Mesothelial cell of epicardium (in vitro differentiated cells): ENCODE data around the gene SNPH. TPM values are rescaled to one million over a fixed set of nuclear protein-coding genes. Genes with fewer than 3 reads are reported as not detected.

Experiments used
- DNase-seq, 2 experiments: peaks; one replicate each; pipeline ENCODE4 v3.0.0; 2021; ENCODE audit warnings: low spot score in 2 of 2; ENCODE audit not compliant: unreplicated experiment in 2 of 2
- H3K27ac Mint-ChIP-seq: 2 replicates; pipeline ENCODE4 v1.8.0; 2021; ENCODE audit warnings: mixed read lengths
- H3K27me3 Mint-ChIP-seq: 2 replicates; pipeline ENCODE4 v1.8.0; 2021; ENCODE audit warnings: low read depth, mixed read lengths
- H3K36me3 Mint-ChIP-seq: 2 replicates; pipeline ENCODE4 v1.8.0; 2021; ENCODE audit warnings: mixed read lengths
- H3K4me1 Mint-ChIP-seq: 2 replicates; pipeline ENCODE4 v1.8.0; 2021; ENCODE audit warnings: mixed read lengths
- H3K4me3 Mint-ChIP-seq: 2 replicates; pipeline ENCODE4 v1.8.0; 2021; ENCODE audit warnings: mild to moderate bottlenecking, moderate library complexity, mixed read lengths
- H3K9me3 Mint-ChIP-seq: 2 replicates; pipeline ENCODE4 v1.8.0; 2021; ENCODE audit warnings: mixed read lengths
- total RNA-seq: library from RNA; stranded (reverse); gene quantifications from 3 replicates; pipeline ENCODE4 v1.2.1, GENCODE V29; 2021
- TF ChIP-seq, protein P1 (sequence below): fragments of 200-600 bp; sonication (generic); IDR thresholded peaks from one replicate; pipeline ENCODE4 v1.5.0; 2021; ENCODE audit warnings: antibody characterized with exemption; ENCODE audit not compliant: unreplicated experiment

The SNPH gene
- total RNA-seq, 1 donor from 2014 or later = 3.4 TPM

- H3K27ac Mint-ChIP-seq = no peak overlapping the region
- TF ChIP-seq, protein P1, sequence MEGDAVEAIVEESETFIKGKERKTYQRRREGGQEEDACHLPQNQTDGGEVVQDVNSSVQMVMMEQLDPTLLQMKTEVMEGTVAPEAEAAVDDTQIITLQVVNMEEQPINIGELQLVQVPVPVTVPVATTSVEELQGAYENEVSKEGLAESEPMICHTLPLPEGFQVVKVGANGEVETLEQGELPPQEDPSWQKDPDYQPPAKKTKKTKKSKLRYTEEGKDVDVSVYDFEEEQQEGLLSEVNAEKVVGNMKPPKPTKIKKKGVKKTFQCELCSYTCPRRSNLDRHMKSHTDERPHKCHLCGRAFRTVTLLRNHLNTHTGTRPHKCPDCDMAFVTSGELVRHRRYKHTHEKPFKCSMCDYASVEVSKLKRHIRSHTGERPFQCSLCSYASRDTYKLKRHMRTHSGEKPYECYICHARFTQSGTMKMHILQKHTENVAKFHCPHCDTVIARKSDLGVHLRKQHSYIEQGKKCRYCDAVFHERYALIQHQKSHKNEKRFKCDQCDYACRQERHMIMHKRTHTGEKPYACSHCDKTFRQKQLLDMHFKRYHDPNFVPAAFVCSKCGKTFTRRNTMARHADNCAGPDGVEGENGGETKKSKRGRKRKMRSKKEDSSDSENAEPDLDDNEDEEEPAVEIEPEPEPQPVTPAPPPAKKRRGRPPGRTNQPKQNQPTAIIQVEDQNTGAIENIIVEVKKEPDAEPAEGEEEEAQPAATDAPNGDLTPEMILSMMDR = no peak
- no peak for DNase-seq
Observed at GRCh38 chr20:1320902-1321653, 55.0 kb downstream of the SNPH start.

DNA sequence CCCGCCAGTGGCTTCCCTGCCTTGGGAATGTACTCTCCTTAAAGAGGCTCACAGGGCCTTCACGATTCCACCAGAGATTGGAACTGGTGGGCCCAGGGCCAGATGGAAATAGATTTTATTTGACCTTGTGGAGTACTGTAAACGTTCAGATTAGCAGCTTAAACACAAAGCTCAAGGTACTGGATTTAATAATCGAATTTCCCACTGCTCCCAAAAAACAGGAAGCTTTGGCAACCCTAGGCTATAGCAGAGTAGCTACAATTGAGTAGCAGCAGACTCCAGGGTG, 55.5 kb downstream of the SNPH start:
- H3K4me1 Mint-ChIP-seq = no peaks in the 10 kb centered on the region
- H3K9me3 Mint-ChIP-seq = no peaks in the 10 kb centered on the region

More at GRCh38 chr20:1320902-1321653, 55.0 kb downstream of the SNPH start:
- Mint-ChIP-seq H3K27me3 (peaks cover 23% of the 10 kb centered on the region), H3K36me3 (no peaks in the 10 kb centered on the region), H3K4me3 (no peak overlapping the region), H3K9me3 (no peaks in the 10 kb centered on the region), H3K4me1 (no peaks in the 10 kb centered on the region)

GRCh38 chr20:1322511-1323245, 56.6 kb downstream of the SNPH start:
- Mint-ChIP-seq H3K27me3 (peaks cover 17% of the 10 kb centered on the region), H3K4me3 (no peak overlapping the region), H3K27ac (no peak overlapping the region), H3K4me1 (peaks cover 8% of the 10 kb centered on the region), H3K36me3 (no peaks in the 10 kb centered on the region), H3K9me3 (no peaks in the 10 kb centered on the region)
- TF ChIP-seq, protein P1 = no peak
- DNase-seq = no peak

More for the DNA sequence above, 55.5 kb downstream of the SNPH start:
- no peak overlapping the region for H3K4me3 Mint-ChIP-seq
- peaks cover 22% of the 10 kb centered on the region for H3K27me3 Mint-ChIP-seq
- TF ChIP-seq, protein P1 = no peak
- no peak overlapping the region for H3K27ac Mint-ChIP-seq
- DNase-seq = no peak
- H3K36me3 Mint-ChIP-seq = no peaks in the 10 kb centered on the region

- H3K9me3 Mint-ChIP-seq = no peaks in the 10 kb centered on the region
- TF ChIP-seq, protein P1 = no peak
- H3K27me3 Mint-ChIP-seq = peaks cover 14% of the 10 kb centered on the region
- H3K4me1 Mint-ChIP-seq = peaks cover 12% of the 10 kb centered on the region
- no peak overlapping the region for H3K4me3 Mint-ChIP-seq
- no peaks in the 10 kb centered on the region for H3K36me3 Mint-ChIP-seq
- no peak for DNase-seq
- no peak overlapping the region for H3K27ac Mint-ChIP-seq
Observed at GRCh38 chr20:1323256-1323655, 57.2 kb downstream of the SNPH start.

DNA sequence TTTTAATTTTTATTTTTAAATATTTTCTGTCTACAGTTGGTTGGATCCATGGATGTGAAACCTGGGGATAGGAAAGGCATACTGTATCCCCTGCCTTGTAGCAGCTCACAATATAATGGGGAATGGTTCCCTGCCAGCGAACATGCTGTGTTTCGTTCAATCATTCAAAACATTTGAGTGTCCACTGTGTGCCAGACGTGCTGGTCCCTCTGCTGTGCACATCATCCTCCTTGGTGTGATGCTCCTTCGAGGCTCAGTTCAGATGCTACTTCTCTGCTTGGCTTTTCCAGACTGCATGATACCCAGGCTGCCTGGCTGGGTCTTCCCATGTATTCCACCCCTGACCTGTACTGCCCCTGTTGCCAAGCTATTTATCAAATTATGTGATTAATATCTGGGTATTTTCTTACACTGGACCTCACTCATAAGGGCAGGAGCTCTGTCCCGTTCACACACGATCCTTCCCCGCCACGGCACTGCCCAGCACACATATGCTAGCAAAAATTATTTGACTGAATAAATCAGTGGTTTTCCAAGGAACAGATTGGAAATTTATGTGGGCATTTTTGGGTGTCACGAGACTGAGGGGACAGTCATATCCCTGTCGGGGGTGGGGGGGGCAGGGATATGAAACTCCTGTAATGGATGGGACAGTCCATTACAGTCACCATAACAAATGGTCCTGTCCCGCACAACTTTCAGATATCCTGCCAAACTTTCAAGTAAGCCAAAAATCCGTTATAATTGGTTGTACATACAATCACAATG, 57.9 kb downstream of the SNPH start:
- DNase-seq = peak in 1 of 2 experiments; percentile 5
- Mint-ChIP-seq H3K27ac (no peak overlapping the region), H3K4me1 (peaks cover 12% of the 10 kb centered on the region), H3K4me3 (no peak overlapping the region), H3K36me3 (no peaks in the 10 kb centered on the region), H3K9me3 (no peaks in the 10 kb centered on the region), H3K27me3 (peaks cover 9% of the 10 kb centered on the region)
- TF ChIP-seq, protein P1 = no peak
